ENCODE results near the gene EIF3J. TPM values are rescaled to one million over a fixed set of nuclear protein-coding genes. Genes with fewer than 3 reads are reported as not detected.

Gene EIF3J
- total RNA-seq, 3 donors from 2014 or later (not counting 1 experiment from before 2014, with no cell fraction given), result 53.1 to 75.7 (median 72.4) TPM

DNA sequence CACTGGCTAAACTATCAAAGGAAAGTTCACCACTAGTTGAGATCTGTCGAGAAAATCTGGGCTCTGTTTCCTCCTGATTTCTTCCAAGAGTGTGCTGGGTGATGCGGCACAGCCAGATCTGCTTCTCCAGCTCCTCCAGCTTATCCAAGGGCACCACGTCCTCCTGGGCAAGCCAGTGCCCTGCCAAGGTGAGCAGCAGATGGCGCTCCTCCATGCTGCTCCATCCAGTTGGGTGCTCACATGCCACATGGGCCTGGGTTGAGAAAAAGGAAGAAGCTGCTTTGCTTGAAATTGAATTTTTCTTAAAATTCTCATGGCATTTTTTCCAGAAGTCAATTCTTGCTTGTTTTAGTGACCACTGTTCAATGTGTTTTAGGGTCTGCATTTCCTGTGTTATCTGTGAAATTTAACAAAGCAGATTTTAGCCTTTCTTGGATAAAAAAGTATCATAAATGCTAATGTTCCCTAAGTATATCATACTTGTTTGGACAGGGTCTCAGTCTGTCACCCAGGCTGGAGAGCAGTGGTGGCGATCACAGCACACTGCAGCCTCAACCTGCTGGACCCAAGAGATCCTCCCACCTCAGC is 47.3 kb downstream of the EIF3J start:
- H3K36me3 Mint-ChIP-seq, result peaks cover 28% of the 10 kb centered on the region
- peaks cover 5 to 8% of the 10 kb centered on the region in 2 donors for H3K4me1 Mint-ChIP-seq
- ATAC-seq (peak; percentile 70 to 74 (median 72)), DNase-seq (peak; percentile 24 to 75)
- H3K4me3 ChIP-seq (ENCODE audit: low read length), result no peak overlapping the region
- 87% methylated on average over 5 of the region's 5 CpGs for WGBS (ENCODE audit: insufficient coverage)
- intact Hi-C loops (cut with micrococcal nuclease), result no loop called here
- no peak overlapping the region for H3K4me3 Mint-ChIP-seq
- H3K36me3 ChIP-seq (ENCODE audit: control insufficient read depth, insufficient read depth, low read length), result peaks cover 70% of the 10 kb centered on the region
- H3K9me3 ChIP-seq (ENCODE audit: control insufficient read depth, insufficient read depth, low read length), result no peaks in the 10 kb centered on the region
- H3K27me3 Mint-ChIP-seq (ENCODE audit: low read depth in 2 of 2), result no peaks in the 10 kb centered on the region
- H3K27ac ChIP-seq (ENCODE audit: low read length), result no peak overlapping the region
- TF ChIP-seq, protein P1, sequence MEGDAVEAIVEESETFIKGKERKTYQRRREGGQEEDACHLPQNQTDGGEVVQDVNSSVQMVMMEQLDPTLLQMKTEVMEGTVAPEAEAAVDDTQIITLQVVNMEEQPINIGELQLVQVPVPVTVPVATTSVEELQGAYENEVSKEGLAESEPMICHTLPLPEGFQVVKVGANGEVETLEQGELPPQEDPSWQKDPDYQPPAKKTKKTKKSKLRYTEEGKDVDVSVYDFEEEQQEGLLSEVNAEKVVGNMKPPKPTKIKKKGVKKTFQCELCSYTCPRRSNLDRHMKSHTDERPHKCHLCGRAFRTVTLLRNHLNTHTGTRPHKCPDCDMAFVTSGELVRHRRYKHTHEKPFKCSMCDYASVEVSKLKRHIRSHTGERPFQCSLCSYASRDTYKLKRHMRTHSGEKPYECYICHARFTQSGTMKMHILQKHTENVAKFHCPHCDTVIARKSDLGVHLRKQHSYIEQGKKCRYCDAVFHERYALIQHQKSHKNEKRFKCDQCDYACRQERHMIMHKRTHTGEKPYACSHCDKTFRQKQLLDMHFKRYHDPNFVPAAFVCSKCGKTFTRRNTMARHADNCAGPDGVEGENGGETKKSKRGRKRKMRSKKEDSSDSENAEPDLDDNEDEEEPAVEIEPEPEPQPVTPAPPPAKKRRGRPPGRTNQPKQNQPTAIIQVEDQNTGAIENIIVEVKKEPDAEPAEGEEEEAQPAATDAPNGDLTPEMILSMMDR (IDR thresholded peaks at IDR 0.05), result peak; percentile 22
- H3K27ac Mint-ChIP-seq, result peak overlapping the region; percentile 9 to 12
- H3K9me3 Mint-ChIP-seq, result no peaks in the 10 kb centered on the region
- H3K4me1 ChIP-seq (ENCODE audit: control insufficient read depth, insufficient read depth, low read length), result peaks cover 1% of the 10 kb centered on the region
- no peaks in the 10 kb centered on the region for H3K27me3 ChIP-seq (ENCODE audit: control insufficient read depth, insufficient read depth, low read length)

DNA sequence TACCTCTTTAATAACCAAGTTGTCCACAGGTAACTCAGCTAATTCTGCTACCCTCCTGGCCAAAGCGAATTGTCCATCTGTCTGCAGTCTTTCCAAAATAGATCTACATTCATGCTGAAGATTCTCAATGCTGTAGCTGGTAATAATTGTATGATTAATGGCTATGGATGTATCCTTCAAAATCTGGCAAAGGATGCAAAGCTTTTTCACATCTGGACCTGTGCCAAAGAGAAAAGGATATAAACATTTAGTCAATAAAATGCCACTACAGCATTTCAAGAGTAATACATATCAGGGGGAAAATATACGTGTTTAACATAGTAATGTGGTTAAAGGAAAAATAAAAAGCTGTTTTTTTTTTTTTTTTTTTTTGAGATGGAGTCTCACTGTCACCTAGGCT is 48.7 kb downstream of the EIF3J start:
- H3K9me3 Mint-ChIP-seq, result no peaks in the 10 kb centered on the region
- DNase-seq (no peak), ATAC-seq (no peak)
- no peak overlapping the region for H3K4me3 Mint-ChIP-seq
- TF ChIP-seq, protein P1 (IDR thresholded peaks at IDR 0.05), result no peak
- H3K27ac ChIP-seq (ENCODE audit: low read length), result no peak overlapping the region
- no peaks in the 10 kb centered on the region for H3K4me1 ChIP-seq (ENCODE audit: control insufficient read depth, insufficient read depth, low read length)
- H3K4me3 ChIP-seq (ENCODE audit: low read length), result no peak overlapping the region
- H3K27ac Mint-ChIP-seq, result no peak overlapping the region
- peaks cover 77% of the 10 kb centered on the region for H3K36me3 ChIP-seq (ENCODE audit: control insufficient read depth, insufficient read depth, low read length)
- H3K27me3 ChIP-seq (ENCODE audit: control insufficient read depth, insufficient read depth, low read length), result no peaks in the 10 kb centered on the region
- intact Hi-C loops (cut with micrococcal nuclease), result no loop called here
- peaks cover 5 to 8% of the 10 kb centered on the region in 2 donors for H3K4me1 Mint-ChIP-seq
- H3K36me3 Mint-ChIP-seq, result peaks cover 33% of the 10 kb centered on the region
- H3K27me3 Mint-ChIP-seq (ENCODE audit: low read depth in 2 of 2), result no peaks in the 10 kb centered on the region
- H3K9me3 ChIP-seq (ENCODE audit: control insufficient read depth, insufficient read depth, low read length), result no peaks in the 10 kb centered on the region
- 100% methylated on average over 1 of the region's 2 CpGs for WGBS (ENCODE audit: insufficient coverage)

DNA sequence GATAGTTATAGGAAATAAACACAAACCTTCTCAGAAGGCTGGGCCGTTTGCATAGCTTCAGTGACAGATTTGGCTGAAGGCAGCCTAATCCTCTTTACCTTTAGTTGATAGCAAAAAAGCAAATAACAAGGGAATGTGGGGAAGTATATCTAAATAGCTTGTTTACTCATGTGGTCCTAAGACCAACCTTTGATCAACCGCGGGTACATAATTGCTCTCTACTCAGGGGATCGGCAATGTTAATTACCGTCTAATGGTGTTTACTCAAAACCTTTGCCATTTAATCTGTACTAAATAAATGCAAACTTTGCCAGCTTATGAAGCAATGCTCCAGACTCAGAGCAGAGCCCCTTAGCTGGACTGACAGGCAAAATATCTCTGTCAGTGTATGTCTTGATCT is 51.6 kb downstream of the EIF3J start:
- DNase-seq, result no peak
- H3K27me3 ChIP-seq (ENCODE audit: control insufficient read depth, insufficient read depth, low read length), result no peaks in the 10 kb centered on the region
- intact Hi-C loops (cut with micrococcal nuclease), result no loop called here
- H3K4me3 ChIP-seq (ENCODE audit: low read length), result no peak overlapping the region
- Mint-ChIP-seq H3K4me3 (no peak overlapping the region), H3K4me1 (peaks cover 5 to 8% of the 10 kb centered on the region in 2 donors), H3K27me3 (ENCODE audit: low read depth in 2 of 2) (no peaks in the 10 kb centered on the region), H3K27ac (peak overlapping the region; percentile 44 to 48), H3K36me3 (peaks cover 23% of the 10 kb centered on the region), H3K9me3 (no peaks in the 10 kb centered on the region)
- no peaks in the 10 kb centered on the region for H3K4me1 ChIP-seq (ENCODE audit: control insufficient read depth, insufficient read depth, low read length)
- H3K27ac ChIP-seq (ENCODE audit: low read length), result no peak overlapping the region
- peaks cover 82% of the 10 kb centered on the region for H3K36me3 ChIP-seq (ENCODE audit: control insufficient read depth, insufficient read depth, low read length)
- no peaks in the 10 kb centered on the region for H3K9me3 ChIP-seq (ENCODE audit: control insufficient read depth, insufficient read depth, low read length)
- TF ChIP-seq, protein P1 (IDR thresholded peaks at IDR 0.05), result no peak
- no peak for ATAC-seq
- 98% methylated on average over 4 of the region's 5 CpGs for WGBS (ENCODE audit: insufficient coverage)

DNA sequence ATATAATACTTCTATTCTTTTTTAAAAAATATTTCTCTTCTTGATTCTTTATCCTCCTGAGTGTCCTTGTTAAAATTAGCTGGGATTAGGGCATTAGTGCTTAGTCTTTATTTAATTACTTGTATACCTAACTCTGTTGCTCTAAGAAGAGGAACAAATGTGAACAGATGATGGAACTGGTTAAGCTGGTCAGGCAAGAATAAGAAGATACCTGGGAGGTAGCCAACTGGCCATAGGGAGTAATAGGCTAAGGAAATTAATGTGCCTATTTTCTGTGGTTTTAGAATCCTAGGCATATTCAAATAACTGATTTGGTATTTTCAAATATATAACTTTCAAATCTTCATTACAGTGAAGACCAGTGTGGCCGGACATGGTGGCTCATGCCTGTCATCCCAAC is 54.4 kb downstream of the EIF3J start:
- ATAC-seq (no peak), DNase-seq (no peak)
- no peak overlapping the region for H3K4me3 ChIP-seq (ENCODE audit: low read length)
- peaks cover 16% of the 10 kb centered on the region for H3K36me3 Mint-ChIP-seq
- no peaks in the 10 kb centered on the region for H3K27me3 Mint-ChIP-seq (ENCODE audit: low read depth in 2 of 2)
- no peak overlapping the region for H3K4me3 Mint-ChIP-seq
- H3K9me3 Mint-ChIP-seq, result no peaks in the 10 kb centered on the region
- H3K9me3 ChIP-seq (ENCODE audit: control insufficient read depth, insufficient read depth, low read length), result no peaks in the 10 kb centered on the region
- no peak overlapping the region for H3K27ac ChIP-seq (ENCODE audit: low read length)
- WGBS (ENCODE audit: insufficient coverage), result 100% methylated on average over 1 of the region's 1 CpG
- H3K4me1 Mint-ChIP-seq, result no peaks in the 10 kb centered on the region
- intact Hi-C loops (cut with micrococcal nuclease), result loop anchor here (5.0 kb wide), 1 partner anchor 446 kb away; no protein-coding TSS in a partner anchor
- TF ChIP-seq, protein P1 (IDR thresholded peaks at IDR 0.05), result no peak
- no peaks in the 10 kb centered on the region for H3K27me3 ChIP-seq (ENCODE audit: control insufficient read depth, insufficient read depth, low read length)
- no peaks in the 10 kb centered on the region for H3K4me1 ChIP-seq (ENCODE audit: control insufficient read depth, insufficient read depth, low read length)
- no peak overlapping the region for H3K27ac Mint-ChIP-seq
- H3K36me3 ChIP-seq (ENCODE audit: control insufficient read depth, insufficient read depth, low read length), result peaks cover 86% of the 10 kb centered on the region
